HepG2 (cell line): Measurements from ENCODE around the gene NEK3. TPM values are rescaled to one million over a fixed set of nuclear protein-coding genes. Genes with fewer than 3 reads are reported as not detected.

ENCODE experiments used
- ATAC-seq: fragments of 200-7000 bp; cut with Tn5 transposase; 3 replicates; pipeline ENCODE4 v1.9.1; 2020; ENCODE audit warnings: mild to moderate bottlenecking, moderate library complexity
- BruUV-seq: library from RNA; stranded (reverse); fragments of 400-500 nt; replicated peaks from 2 replicates; lab custom pipeline; 2021; lab: Mats Ljungman, UMichigan
- CTCF ChIA-PET: fragments of 300-600 bp; formaldehyde crosslinking; extraction: SDS; loops from one replicate; lab custom pipeline; 2021; ENCODE audit warnings: low total read pairs, inconsistent platforms, low intra/inter-chr PET ratio; lab: Yijun Ruan, JAX
- POLR2A ChIA-PET: fragments of 350-600 bp; sonication (Branson Sonifier 250); formaldehyde crosslinking; loops from one replicate; lab custom pipeline; 2020; ENCODE audit warnings: antibody characterized with exemption, inconsistent platforms; lab: Yijun Ruan, JAX
- DNase-seq: peaks from one replicate; pipeline ENCODE4 v3.0.0-alpha.2; 2015; ENCODE audit warnings: low spot score
- FAIRE-seq: peaks from 3 replicates; lab custom pipeline; 2011; peaks lifted over from hg19 to GRCh38; lab: Jason Lieb, UNC
- H2AFZ ChIP-seq: one replicate; pipeline ENCODE4 v1.6.1; 2011; ENCODE audit warnings: low read length, inconsistent platforms
- H3K27ac ChIP-seq: fragments of 300-600 bp; 3 replicates; pipeline ENCODE4 v1.8.0; 2011; ENCODE audit warnings: mixed run types, mild to moderate bottlenecking, mixed read lengths, low read length, inconsistent platforms; ENCODE audit not compliant: insufficient read depth; ENCODE audit errors: extremely low read length
- H3K27me3 ChIP-seq, 2 experiments: fragments of 200-600 bp in 1 of 2; 2 replicates in 1 of 2; 3 replicates in 1 of 2; pipeline versions ENCODE4 v1.6.0 to v1.8.0; 2011; ENCODE audit warnings: low read length in 2 of 2, mild to moderate bottlenecking in 2 of 2, moderate library complexity in 2 of 2, inconsistent platforms in 1 of 2; ENCODE audit not compliant: insufficient read depth in 2 of 2, control insufficient read depth in 1 of 2
- H3K36me3 ChIP-seq, 2 experiments: fragments of 200-600 bp in 1 of 2; replicated peaks in 1 of 2; 2 replicates in 1 of 2; 3 replicates in 1 of 2; pipeline versions ENCODE4 v1.5.1 to v1.8.0; 2011; ENCODE audit warnings: low read length in 2 of 2, inconsistent platforms in 1 of 2; ENCODE audit not compliant: insufficient read depth in 2 of 2, control insufficient read depth in 1 of 2
- H3K4me1 ChIP-seq: 2 replicates; pipeline ENCODE4 v1.5.1; 2012; ENCODE audit warnings: low read length, inconsistent platforms; ENCODE audit not compliant: insufficient read depth
- H3K4me2 ChIP-seq: 2 replicates; pipeline ENCODE4 v1.6.0; 2011; ENCODE audit warnings: low read depth, low read length, inconsistent platforms
- H3K4me3 ChIP-seq, 3 experiments: fragments of 200-600 bp in 1 of 3; sonication (generic), shearing (Covaris generic) in 1 of 3; replicated peaks in 1 of 3; 2 replicates each; pipeline ENCODE4 v1.5.1; 2011 to 2016; ENCODE audit warnings: low read length in 3 of 3, inconsistent platforms in 2 of 3, low read depth in 2 of 3, mild to moderate bottlenecking in 2 of 3, control low read depth in 1 of 3, mixed read lengths in 1 of 3; ENCODE audit not compliant: insufficient read depth in 1 of 3
- H3K79me2 ChIP-seq: one replicate; pipeline ENCODE4 v1.6.1; 2011; ENCODE audit warnings: low read length, inconsistent platforms; ENCODE audit not compliant: insufficient read depth
- H3K9ac ChIP-seq: 2 replicates; pipeline ENCODE4 v1.6.0; 2011; ENCODE audit warnings: mild to moderate bottlenecking, low read depth, low read length, inconsistent platforms; ENCODE audit not compliant: insufficient read depth
- H3K9me3 ChIP-seq: 2 replicates; pipeline ENCODE4 v1.5.1; 2012; ENCODE audit warnings: mild to moderate bottlenecking, low read length
- H4K20me1 ChIP-seq: 2 replicates; pipeline ENCODE4 v1.6.0; 2011; ENCODE audit warnings: inconsistent platforms, mild to moderate bottlenecking, low read length, moderate library complexity; ENCODE audit not compliant: insufficient read depth
- EHMT2 ChIP-seq: fragments of 200-600 bp; sonication (generic); IDR thresholded peaks from 2 replicates; pipeline ENCODE4 v1.7.0; 2017; ENCODE audit warnings: antibody characterized with exemption, low read depth, low read length, borderline replicate concordance
- FOSL2 ChIP-seq: sonication (generic); formaldehyde crosslinking; IDR thresholded peaks from 2 replicates; pipeline ENCODE4 v1.4.0; 2020; ENCODE audit warnings: missing genetic modification reagents
- MBNL3 ChIP-seq: fragments of 250-450 bp; sonication (Bioruptor Pico); conservative IDR thresholded peaks from 2 replicates; pipeline ENCODE4 v1.8.0; 2022; ENCODE audit warnings: mild to moderate bottlenecking, inconsistent platforms
- PAWR ChIP-seq: sonication (generic); formaldehyde crosslinking; IDR thresholded peaks from 2 replicates; pipeline ENCODE4 v1.4.0; 2020; ENCODE audit warnings: missing genetic modification reagents, mild to moderate bottlenecking, borderline replicate concordance
- RFXAP ChIP-seq: sonication (generic); formaldehyde crosslinking; IDR thresholded peaks from 2 replicates; pipeline ENCODE4 v1.4.0; 2020; ENCODE audit warnings: missing genetic modification reagents, borderline replicate concordance
- SMAD9 ChIP-seq: sonication (generic); formaldehyde crosslinking; IDR thresholded peaks from 2 replicates; pipeline ENCODE4 v1.5.1; 2020; ENCODE audit warnings: mild to moderate bottlenecking, missing genetic modification reagents
- TBX3 ChIP-seq: fragments of 450-650 bp; IDR thresholded peaks from 2 replicates; pipeline ENCODE4 v1.6.1; 2017; ENCODE audit warnings: antibody characterized with exemption, mild to moderate bottlenecking, inconsistent platforms, borderline replicate concordance
- ZNF180 ChIP-seq: sonication (generic); formaldehyde crosslinking; IDR thresholded peaks from 2 replicates; pipeline ENCODE4 v1.4.0; 2020; ENCODE audit warnings: low read depth, missing genetic modification reagents, borderline replicate concordance
- ZNF614 ChIP-seq: IDR thresholded peaks from 2 replicates; pipeline ENCODE4 v1.6.1; 2018; ENCODE audit warnings: missing biosample characterization, missing genetic modification reagents, inconsistent platforms, borderline replicate concordance
- WGBS: methylation state at CpG from one replicate; pipeline ENCODE4 v1.1.6; 2017; ENCODE audit warnings: low lambda C conversion rate; 5-methylcytosine and 5-hydroxymethylcytosine counted together
- in situ Hi-C: cut with HindIII; loops from 2 replicates; pipeline ENCODE4 v1.10.0; 2017; ENCODE audit warnings: low pct_unique_long_range_greater_than_20kb; ENCODE audit not compliant: extremely low pct_ligation_motif_present
- intact Hi-C: fragments of 100-400 bp; cut with micrococcal nuclease; formaldehyde crosslinking; loops from one replicate; pipeline ENCODE4 v1.10.0; 2022; ENCODE audit not compliant: unreplicated experiment
- polyA plus RNA-seq, 8 experiments: library from polyadenylated mRNA; depleted of rRNA in 3 of 8; stranded (reverse) in 7 of 8; unstranded in 1 of 8; fragments of >200 nt; fragmentation: Illumina TruSeq in 4 of 8; extraction: Trizol in 4 of 8; gene quantifications; 2 replicates each; pipeline versions ENCODE4 v1.2.1 to v1.2.3, GENCODE V29; 2011 to 2016; ENCODE audit warnings: low read depth in 4 of 8, missing spikeins in 1 of 8, mixed read lengths in 1 of 8; ENCODE audit not compliant: insufficient read depth in 1 of 8
- total RNA-seq, 5 experiments: library from RNA; depleted of rRNA; stranded (reverse); fragments of >200 nt; fragmentation: Illumina TruSeq; extraction: Trizol; gene quantifications; 2 replicates each; pipeline ENCODE4 v1.2.3, GENCODE V29; 2016; ENCODE audit warnings: low read depth in 1 of 5

The NEK3 gene
- total and polyA plus RNA-seq, 2 of the 13 experiments (the other 11 are each of a cell fraction or from before 2014, with no cell fraction given) = 36.7 to 68.2 TPM

DNA sequence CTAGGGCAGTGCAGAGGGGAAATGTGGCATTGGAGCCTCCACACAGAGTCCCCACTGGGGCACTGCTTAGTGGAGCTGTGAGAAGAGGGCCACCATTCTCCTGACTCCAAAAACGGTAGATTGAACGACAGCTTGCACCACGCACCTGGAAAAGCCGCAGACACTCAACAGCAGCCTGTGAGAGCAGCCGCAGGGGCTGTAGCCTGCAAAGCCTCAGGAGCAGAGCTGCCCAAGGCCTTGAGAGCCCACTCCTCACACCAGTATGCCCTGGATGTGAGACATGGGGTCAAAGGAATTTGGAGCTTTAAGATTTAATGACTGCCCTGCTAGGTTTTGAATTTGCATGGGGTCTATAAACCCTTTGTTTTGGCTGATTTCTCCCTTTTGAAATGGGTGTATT, 62.2 kb downstream of the NEK3 start:
- in situ Hi-C loops (no loop called here), intact Hi-C loops (no loop called here)
- 100% methylated on average over 1 of the region's 5 CpGs for WGBS
- no peak for FAIRE-seq
- Histone ChIP-seq H3K9me3 (no peaks in the 10 kb centered on the region), H3K4me2 (peak overlapping the region; percentile 9; the same call in 1 of the 2 replicates), H3K27me3 (no peaks in the 10 kb centered on the region), H4K20me1 (no peaks in the 10 kb centered on the region), H3K4me1 (peaks cover 21% of the 10 kb centered on the region), H2AFZ (no peak overlapping the region), H3K27ac (no peak overlapping the region), H3K36me3 (no peaks in the 10 kb centered on the region), H3K79me2 (no peaks in the 10 kb centered on the region), H3K4me3 (no peak overlapping the region), H3K9ac (no peak overlapping the region)
- BruUV-seq = no TSS peak
- TF ChIP-seq RFXAP (no peak), FOSL2 (CRISPR knock-in tag) (no peak), ZNF180 (CRISPR knock-in tag) (no peak), SMAD9 (CRISPR knock-in tag) (no peak), EHMT2 (no peak)
- no peak for DNase-seq
- POLR2A ChIA-PET = interaction anchor here (1.2 kb wide), 1 partner anchor 25 kb away, joined by 3 read pairs; no protein-coding TSS in a partner anchor
- CTCF ChIA-PET = no interaction called here
- ATAC-seq = peak; percentile 51

DNA sequence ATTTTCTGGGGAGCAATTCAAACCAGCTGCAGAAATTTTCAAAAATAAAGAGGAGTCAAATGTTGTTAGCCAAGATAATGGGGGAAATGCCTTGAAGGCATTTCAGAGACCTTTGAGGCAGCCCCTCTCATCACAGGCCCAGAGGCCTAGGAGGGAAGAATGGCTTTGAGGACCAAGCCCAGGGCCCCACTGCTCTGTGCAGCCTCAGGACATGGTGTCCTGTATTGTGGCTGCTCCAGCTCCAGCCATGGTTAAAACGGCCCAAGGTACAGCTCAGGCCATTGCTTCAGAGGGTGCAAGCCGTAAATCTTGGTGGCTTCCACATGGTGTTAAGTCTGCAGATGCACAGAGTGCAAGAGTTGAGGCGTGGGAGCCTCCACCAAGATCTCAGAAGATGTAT, 62.6 kb downstream of the NEK3 start:
- no peaks in the 10 kb centered on the region for H3K9me3 ChIP-seq
- in situ Hi-C loops = no loop called here
- intact Hi-C loops = no loop called here
- BruUV-seq = no TSS peak
- CTCF ChIA-PET = no interaction called here
- POLR2A ChIA-PET = interaction anchor here (1.2 kb wide), 1 partner anchor 25 kb away, joined by 3 read pairs; no protein-coding TSS in a partner anchor
- no peak overlapping the region for H3K27ac ChIP-seq
- no peaks in the 10 kb centered on the region for H3K36me3 ChIP-seq
- TF ChIP-seq MBNL3 (CRISPR knock-in tag) = no peak
- TF ChIP-seq ZNF614 = no peak
- no peak for TF ChIP-seq TBX3
- no peak for TF ChIP-seq PAWR
- TF ChIP-seq, all 625 proteins: peak for 0
- Histone ChIP-seq H3K4me1 (peaks cover 21% of the 10 kb centered on the region), H3K27me3 (no peaks in the 10 kb centered on the region), H4K20me1 (no peaks in the 10 kb centered on the region), H3K9ac (no peak overlapping the region), H3K4me2 (peak overlapping the region; percentile 9; the same call in 1 of the 2 replicates), H3K79me2 (no peaks in the 10 kb centered on the region), H2AFZ (no peak overlapping the region), H3K4me3 (no peak overlapping the region)
- FAIRE-seq (no peak), DNase-seq (no peak), ATAC-seq (peak; percentile 70)
- WGBS = 94% methylated on average over 2 of the region's 3 CpGs
